Measurements from ENCODE around the gene FHL2. TPM values are rescaled to one million over a fixed set of nuclear protein-coding genes. Genes with fewer than 3 reads are reported as not detected.

The FHL2 gene
- total RNA-seq, 4 donors from 2014 or later, result 93.9 to 150 (median 109) TPM

DNA sequence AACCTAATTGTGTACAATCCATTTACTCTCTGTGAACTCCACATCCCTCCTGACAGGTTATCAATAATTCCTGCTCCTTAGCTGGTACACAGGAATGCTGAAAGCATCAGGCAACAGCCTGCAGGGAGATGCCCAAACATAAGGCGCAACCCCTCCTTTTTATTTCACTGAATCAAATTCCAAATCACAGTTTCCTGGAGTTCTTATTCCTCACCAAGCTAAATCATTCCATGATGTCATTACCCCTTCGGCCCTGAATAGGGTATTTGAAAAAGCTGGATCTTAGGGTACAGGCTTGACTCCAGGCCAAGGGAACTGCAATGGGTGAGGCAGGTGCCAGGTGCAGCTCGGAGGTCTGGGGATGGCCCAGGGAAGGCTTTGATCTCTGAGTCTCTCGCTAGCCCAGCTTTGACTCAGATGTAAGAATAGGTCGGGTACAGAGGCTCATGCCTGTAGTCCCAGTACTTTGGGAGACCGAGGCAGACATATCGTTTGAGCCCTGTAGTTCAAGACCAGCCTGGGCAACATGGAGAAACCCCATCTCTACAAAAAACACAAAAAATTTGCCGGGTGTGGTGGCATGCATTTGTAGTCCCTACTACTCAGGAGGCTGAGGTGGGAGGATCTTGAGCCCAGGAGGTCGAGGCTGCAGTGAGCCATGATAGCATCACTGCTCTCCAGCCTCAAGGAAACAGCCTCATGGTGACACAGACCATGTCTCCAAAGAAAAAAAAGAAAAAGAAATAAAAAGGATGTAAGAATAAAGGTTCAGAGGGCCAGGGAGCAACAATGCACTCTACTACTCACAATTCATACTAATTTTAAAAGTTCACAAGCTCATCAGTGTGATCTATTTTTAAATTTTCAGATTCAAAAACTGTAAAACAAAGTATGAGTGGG, 6.8 kb downstream of the FHL2 start:
- WGBS, 2 donors (ENCODE audit: low coverage in 1 of 2), result 88% methylated on average over 3 to 6 of the region's 9 CpGs
- Histone ChIP-seq H3K27me3 (no peaks in the 10 kb centered on the region), H3K4me1 (peaks cover 5 to 99% (median 16%) of the 10 kb centered on the region in 3 donors), H3K27ac (peak overlapping the region in 2 of 4 donors; percentile 26 to 67), H3K36me3 (no peaks in the 10 kb centered on the region), H3K4me3 (no peak overlapping the region), H3K9me3 (no peaks in the 10 kb centered on the region)
- no peak for ATAC-seq
- TF ChIP-seq POLR2AphosphoS5 (IDR thresholded peaks at IDR 0.05), result no peak

DNA sequence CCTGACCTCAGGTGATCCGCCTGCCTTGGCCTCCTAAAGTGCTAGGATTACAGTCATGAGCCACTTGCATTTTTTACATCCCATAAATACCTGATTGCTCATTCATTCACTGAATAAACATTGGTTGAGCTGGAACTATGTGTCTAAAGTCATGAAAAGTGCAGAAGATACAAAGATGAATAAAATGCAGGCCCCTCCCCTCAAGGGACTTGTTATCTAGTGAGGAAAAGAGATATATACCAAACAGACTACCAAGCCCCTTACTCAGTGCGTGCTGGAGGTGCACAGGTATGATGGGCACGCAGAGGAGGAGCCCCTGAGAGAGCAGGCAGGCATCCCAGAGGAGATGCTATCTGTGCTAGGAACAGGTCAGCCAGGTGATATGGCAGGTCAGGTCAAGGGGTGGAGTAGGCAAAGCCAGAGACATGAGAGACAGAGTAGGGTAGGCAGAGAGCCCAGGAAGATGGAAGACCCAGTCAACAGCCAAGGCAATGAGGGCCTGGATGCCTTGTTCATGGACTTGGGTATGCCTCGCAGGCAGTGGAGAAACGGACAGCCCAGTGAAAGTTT, 7.7 kb downstream of the FHL2 start:
- WGBS, 2 donors (ENCODE audit: low coverage in 1 of 2), result 79 to 90% methylated on average over 2 to 4 of the region's 5 CpGs
- no peaks in the 10 kb centered on the region for H3K9me3 ChIP-seq
- ATAC-seq, result no peak
- H3K4me1 ChIP-seq, result peaks cover 5 to 98% (median 16%) of the 10 kb centered on the region in 3 donors
- H3K4me3 ChIP-seq, result no peak overlapping the region
- H3K27ac ChIP-seq, result peak overlapping the region in 2 of 4 donors; percentile 26 to 67
- TF ChIP-seq POLR2A (IDR thresholded peaks at IDR 0.05) (no peak), POLR2AphosphoS5 (IDR thresholded peaks at IDR 0.05) (peak; percentile 68)
- no peaks in the 10 kb centered on the region for H3K27me3 ChIP-seq
- H3K36me3 ChIP-seq, result peaks cover 0 to 4% of the 10 kb centered on the region in 2 donors

DNA sequence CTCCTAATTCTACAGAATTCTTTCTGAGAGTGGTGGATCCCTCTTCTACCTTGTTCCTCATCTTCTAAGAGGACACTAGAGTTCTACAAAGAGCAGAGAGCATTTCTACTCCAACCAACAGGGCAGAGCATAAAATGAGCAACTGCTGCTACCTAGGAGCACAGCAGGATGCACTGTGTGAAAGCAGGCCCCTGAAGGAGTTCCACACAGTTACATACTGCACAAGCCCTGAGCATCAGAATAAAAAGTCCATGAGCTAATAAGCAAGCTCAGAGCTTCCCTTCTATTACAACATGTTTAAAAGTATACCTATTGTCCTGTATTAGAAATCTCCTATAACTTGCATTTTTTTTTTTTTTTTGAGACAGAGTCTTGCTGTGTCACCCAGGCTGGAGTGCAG, 8.4 kb downstream of the FHL2 start:
- H3K27me3 ChIP-seq, result no peaks in the 10 kb centered on the region
- no peak overlapping the region for H3K4me3 ChIP-seq
- ATAC-seq, result no peak
- no peaks in the 10 kb centered on the region for H3K9me3 ChIP-seq
- H3K4me1 ChIP-seq, result peaks cover 5 to 98% (median 16%) of the 10 kb centered on the region in 3 donors
- peak overlapping the region in 2 of 4 donors; percentile 52 to 67 for H3K27ac ChIP-seq
- TF ChIP-seq POLR2A (IDR thresholded peaks at IDR 0.05) (no peak), EP300 (IDR thresholded peaks at IDR 0.05) (no peak), POLR2AphosphoS5 (IDR thresholded peaks at IDR 0.05) (no peak)
- TF ChIP-seq, protein P1, sequence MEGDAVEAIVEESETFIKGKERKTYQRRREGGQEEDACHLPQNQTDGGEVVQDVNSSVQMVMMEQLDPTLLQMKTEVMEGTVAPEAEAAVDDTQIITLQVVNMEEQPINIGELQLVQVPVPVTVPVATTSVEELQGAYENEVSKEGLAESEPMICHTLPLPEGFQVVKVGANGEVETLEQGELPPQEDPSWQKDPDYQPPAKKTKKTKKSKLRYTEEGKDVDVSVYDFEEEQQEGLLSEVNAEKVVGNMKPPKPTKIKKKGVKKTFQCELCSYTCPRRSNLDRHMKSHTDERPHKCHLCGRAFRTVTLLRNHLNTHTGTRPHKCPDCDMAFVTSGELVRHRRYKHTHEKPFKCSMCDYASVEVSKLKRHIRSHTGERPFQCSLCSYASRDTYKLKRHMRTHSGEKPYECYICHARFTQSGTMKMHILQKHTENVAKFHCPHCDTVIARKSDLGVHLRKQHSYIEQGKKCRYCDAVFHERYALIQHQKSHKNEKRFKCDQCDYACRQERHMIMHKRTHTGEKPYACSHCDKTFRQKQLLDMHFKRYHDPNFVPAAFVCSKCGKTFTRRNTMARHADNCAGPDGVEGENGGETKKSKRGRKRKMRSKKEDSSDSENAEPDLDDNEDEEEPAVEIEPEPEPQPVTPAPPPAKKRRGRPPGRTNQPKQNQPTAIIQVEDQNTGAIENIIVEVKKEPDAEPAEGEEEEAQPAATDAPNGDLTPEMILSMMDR (IDR thresholded peaks at IDR 0.05), result no peak
- peaks cover 0 to 10% of the 10 kb centered on the region in 2 donors for H3K36me3 ChIP-seq

DNA sequence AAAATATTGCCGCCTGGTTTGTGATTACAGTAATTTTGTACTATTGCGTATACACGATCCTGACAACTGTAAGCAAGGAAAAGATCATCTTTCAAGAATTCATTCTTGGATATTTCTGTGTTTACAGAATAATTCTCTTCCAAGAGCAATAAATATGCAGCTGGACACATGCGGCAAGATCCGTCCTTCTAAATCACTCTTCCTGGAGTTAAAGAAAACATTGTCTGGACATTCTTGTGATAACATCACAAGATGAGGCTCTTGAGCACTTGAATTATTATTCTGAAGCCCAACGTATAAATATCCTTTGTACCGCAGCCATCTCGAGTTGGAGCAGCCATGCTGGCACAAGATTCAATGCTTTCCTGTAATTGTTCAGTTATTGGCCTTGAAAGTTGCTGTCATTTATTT, 9.9 kb downstream of the FHL2 start:
- ATAC-seq, result peak; percentile 69
- Histone ChIP-seq H3K9me3 (no peaks in the 10 kb centered on the region), H3K27ac (peak overlapping the region in 3 of 4 donors; percentile 57 to 67 (median 64)), H3K27me3 (no peaks in the 10 kb centered on the region), H3K36me3 (peaks cover 0 to 25% of the 10 kb centered on the region in 2 donors), H3K4me1 (peaks cover 5 to 87% (median 16%) of the 10 kb centered on the region in 3 donors), H3K4me3 (no peak overlapping the region)
- WGBS, 2 donors (ENCODE audit: low coverage in 1 of 2), result 14 to 19% methylated on average over 8 of the region's 8 CpGs
- TF ChIP-seq EP300 (IDR thresholded peaks at IDR 0.05) (no peak), POLR2AphosphoS5 (IDR thresholded peaks at IDR 0.05) (peak; percentile 95)

DNA sequence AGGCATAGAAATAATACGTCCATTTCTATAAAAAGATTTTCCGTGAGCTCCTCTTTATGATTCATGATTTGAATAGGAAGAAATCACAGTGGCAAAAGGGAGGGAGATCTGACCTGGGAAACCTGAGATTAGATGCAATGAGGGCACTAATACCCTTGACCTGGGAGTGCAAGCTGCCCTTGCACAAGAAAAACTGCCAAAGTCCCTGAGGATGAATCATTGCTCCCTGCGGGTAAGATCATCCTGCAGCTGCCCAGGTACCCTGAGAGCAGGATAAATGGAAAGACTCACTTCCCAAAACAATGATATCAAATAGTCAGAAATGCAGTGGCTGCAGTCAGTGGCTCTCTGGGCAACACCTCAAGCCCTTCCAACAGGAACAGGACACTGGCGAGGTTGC, 11.6 kb downstream of the FHL2 start:
- Histone ChIP-seq H3K4me1 (peaks cover 5 to 78% (median 16%) of the 10 kb centered on the region in 3 donors), H3K36me3 (peaks cover 0 to 43% of the 10 kb centered on the region in 2 donors), H3K4me3 (no peak overlapping the region), H3K27me3 (no peaks in the 10 kb centered on the region), H3K9me3 (no peaks in the 10 kb centered on the region), H3K27ac (no peak overlapping the region)
- 50 to 70% methylated on average over 2 to 4 of the region's 4 CpGs for WGBS, 2 donors (ENCODE audit: low coverage in 1 of 2)
- TF ChIP-seq POLR2AphosphoS5 (IDR thresholded peaks at IDR 0.05), result no peak
- no peak for ATAC-seq

DNA sequence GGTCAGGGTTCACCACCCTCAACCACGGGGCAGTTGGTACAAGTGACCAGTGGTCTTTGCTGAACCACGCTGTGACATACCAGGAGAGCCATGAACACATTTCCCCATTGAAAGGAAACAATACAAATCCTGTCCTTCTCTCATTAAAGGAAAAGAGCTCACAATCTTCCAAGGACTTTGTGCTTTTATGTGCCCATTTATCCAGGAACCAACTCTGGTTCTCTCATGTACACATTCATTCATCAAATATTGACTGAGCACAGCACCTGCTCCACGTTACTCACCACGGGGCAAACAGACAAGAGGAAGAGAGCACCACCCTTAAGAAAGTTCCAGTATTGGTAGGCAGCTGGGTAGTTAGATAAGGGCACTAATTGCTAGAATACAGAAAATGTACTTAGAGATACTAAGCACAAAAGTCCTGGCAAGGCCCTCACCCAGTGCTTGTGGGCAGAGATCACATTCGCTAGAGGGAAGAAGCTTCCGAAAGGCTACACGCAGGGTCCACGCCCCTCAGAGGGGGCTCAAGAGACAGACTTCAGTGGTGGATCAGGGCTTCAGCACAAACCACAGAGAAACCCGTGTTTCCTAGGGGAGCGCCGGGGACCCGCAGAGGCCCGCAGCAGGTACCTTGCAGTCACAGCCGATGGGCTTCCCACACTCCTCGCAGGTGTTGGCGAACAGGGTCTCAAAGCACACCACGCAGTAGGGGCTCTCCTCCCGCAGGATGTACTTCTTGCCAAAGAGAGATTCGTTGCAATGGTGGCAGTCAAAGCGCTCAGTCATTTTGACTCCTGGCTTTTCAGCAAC, 12.9 kb downstream of the FHL2 start:
- no peak for TF ChIP-seq POLR2AphosphoS5 (IDR thresholded peaks at IDR 0.05)
- TF ChIP-seq, protein P1 (IDR thresholded peaks at IDR 0.05), result no peak
- TF ChIP-seq EP300 (IDR thresholded peaks at IDR 0.05), result no peak
- no peak for TF ChIP-seq POLR2A (IDR thresholded peaks at IDR 0.05)
- Histone ChIP-seq H3K27me3 (no peaks in the 10 kb centered on the region), H3K36me3 (peaks cover 0 to 45% of the 10 kb centered on the region in 2 donors), H3K4me1 (peaks cover 5 to 78% (median 16%) of the 10 kb centered on the region in 3 donors), H3K4me3 (no peak overlapping the region), H3K27ac (no peak overlapping the region), H3K9me3 (no peaks in the 10 kb centered on the region)
- WGBS, 2 donors (ENCODE audit: low coverage in 1 of 2), result 81 to 93% methylated on average over 5 to 6 of the region's 20 CpGs
- ATAC-seq, result no peak

Measured in gastroesophageal sphincter (tissue), 4 donors.